Measurements from ENCODE around the gene USP10.

The USP10 gene

GRCh38 chr16:84768808-84769197 lies 69.0 kb downstream of the USP10 start:
- no peak for DNase-seq (ENCODE audit: low read depth in 2 of 2)

- no peak for DNase-seq (ENCODE audit: low read depth in 2 of 2)
These were observed 69.6 kb downstream of the USP10 start for GRCh38 chr16:84769416-84769815.

- no peak for DNase-seq (ENCODE audit: low read depth in 2 of 2)
These were observed 73.5 kb downstream of the USP10 start for GRCh38 chr16:84773312-84773711.

- DNase-seq (ENCODE audit: low read depth in 2 of 2), result no peak
These were observed 75.0 kb downstream of the USP10 start for GRCh38 chr16:84774810-84775209.

- no peak for DNase-seq (ENCODE audit: low read depth in 2 of 2)
These were observed 75.5 kb downstream of the USP10 start for GRCh38 chr16:84775262-84775810.

GRCh38 chr16:84777435-84777834 lies 77.6 kb downstream of the USP10 start:
- DNase-seq (ENCODE audit: low read depth in 2 of 2), result no peak

- DNase-seq (ENCODE audit: low read depth in 2 of 2), result no peak
These were observed 78.9 kb downstream of the USP10 start for GRCh38 chr16:84778720-84779119.

GRCh38 chr16:84780063-84780462 lies 80.3 kb downstream of the USP10 start:
- DNase-seq (ENCODE audit: low read depth in 2 of 2), result no peak

GRCh38 chr16:84780544-84781376 lies 81.0 kb downstream of the USP10 start:
- DNase-seq (ENCODE audit: low read depth in 2 of 2), result no peak

- no peak for DNase-seq (ENCODE audit: low read depth in 2 of 2)
These were observed 83.0 kb downstream of the USP10 start for GRCh38 chr16:84782846-84783245.

- DNase-seq (ENCODE audit: low read depth in 2 of 2), result no peak
These were observed 86.2 kb downstream of the USP10 start for GRCh38 chr16:84785843-84786581.

GRCh38 chr16:84786605-84787262 lies 86.9 kb downstream of the USP10 start:
- DNase-seq (ENCODE audit: low read depth in 2 of 2), result no peak

- no peak for DNase-seq (ENCODE audit: low read depth in 2 of 2)
These were observed 87.4 kb downstream of the USP10 start for GRCh38 chr16:84787263-84787622.

GRCh38 chr16:84788920-84789391 lies 89.2 kb downstream of the USP10 start:
- no peak for DNase-seq (ENCODE audit: low read depth in 2 of 2)

GRCh38 chr16:84789431-84789830 lies 89.6 kb downstream of the USP10 start:
- DNase-seq (ENCODE audit: low read depth in 2 of 2), result no peak

GRCh38 chr16:84790301-84790700 lies 90.5 kb downstream of the USP10 start:
- no peak for DNase-seq (ENCODE audit: low read depth in 2 of 2)

GRCh38 chr16:84791088-84791487 lies 91.3 kb downstream of the USP10 start:
- DNase-seq (ENCODE audit: low read depth in 2 of 2), result no peak

- no peak for DNase-seq (ENCODE audit: low read depth in 2 of 2)
These were observed 91.7 kb downstream of the USP10 start for GRCh38 chr16:84791501-84791900.

- DNase-seq (ENCODE audit: low read depth in 2 of 2), result no peak
These were observed 94.4 kb downstream of the USP10 start for GRCh38 chr16:84794186-84794585.

- no peak for DNase-seq (ENCODE audit: low read depth in 2 of 2)
These were observed 94.8 kb downstream of the USP10 start for GRCh38 chr16:84794626-84795025.

GRCh38 chr16:84795329-84796053 lies 95.7 kb downstream of the USP10 start:
- DNase-seq (ENCODE audit: low read depth in 2 of 2), result no peak
